Stimulated activated CD4-positive, alpha-beta T cell treated with anti-CD3 and anti-CD28 coated beads, TNF-alpha, amount 100 ng/mL, for 4 hours (primary cell): Measurements from ENCODE around the gene TNFRSF14.
A peak's percentile ranks its signal among the peaks of the same experiment; 100 is the strongest.

ENCODE experiments used
- DNase-seq, 3 experiments: peaks; one replicate each; pipeline ENCODE4 v3.0.0-alpha.2; 2020; ENCODE audit warnings: low read depth in 3 of 3

The TNFRSF14 gene

GRCh38 chr1:2556277-2556677 is at the start of gene TNFRSF14:
TSS of gene TNFRSF14 (plus strand) at chr1:2556371. CDS start at chr1:2556665, 294 bp downstream.
- peak in 2 of 3 experiments; percentile 57 to 58 for DNase-seq

- no peak for DNase-seq
Observed at GRCh38 chr1:2506901-2507565, 49.1 kb upstream of the TNFRSF14 start.

GRCh38 chr1:2507744-2508155 is 48.4 kb upstream of the TNFRSF14 start:
- no peak for DNase-seq

- no peak for DNase-seq
Observed at GRCh38 chr1:2508180-2508579, 48.0 kb upstream of the TNFRSF14 start.

- no peak for DNase-seq
Observed at GRCh38 chr1:2508751-2509150, 47.4 kb upstream of the TNFRSF14 start.

GRCh38 chr1:2509589-2509988 is 46.6 kb upstream of the TNFRSF14 start:
- no peak for DNase-seq

- no peak for DNase-seq
Observed at GRCh38 chr1:2510366-2511155, 45.6 kb upstream of the TNFRSF14 start.

- no peak for DNase-seq
Observed at GRCh38 chr1:2512862-2513421, 43.2 kb upstream of the TNFRSF14 start.

- DNase-seq, result no peak
Observed at GRCh38 chr1:2513939-2514652, 42.1 kb upstream of the TNFRSF14 start.

GRCh38 chr1:2514863-2515762 is 41.1 kb upstream of the TNFRSF14 start:
- no peak for DNase-seq

- no peak for DNase-seq
Observed at GRCh38 chr1:2515763-2516080, 40.4 kb upstream of the TNFRSF14 start.

GRCh38 chr1:2516124-2516523 is 40.0 kb upstream of the TNFRSF14 start:
- DNase-seq, result no peak

- no peak for DNase-seq
Observed at GRCh38 chr1:2516946-2517345, 39.2 kb upstream of the TNFRSF14 start.

- no peak for DNase-seq
Observed at GRCh38 chr1:2517966-2518365, 38.2 kb upstream of the TNFRSF14 start.

GRCh38 chr1:2518528-2518927 is 37.6 kb upstream of the TNFRSF14 start:
- no peak for DNase-seq

GRCh38 chr1:2519029-2519685 is 37.0 kb upstream of the TNFRSF14 start:
- DNase-seq, result no peak

- no peak for DNase-seq
Observed at GRCh38 chr1:2519729-2520128, 36.4 kb upstream of the TNFRSF14 start.

GRCh38 chr1:2520206-2520605 is 36.0 kb upstream of the TNFRSF14 start:
- DNase-seq, result no peak

- DNase-seq, result no peak
Observed at GRCh38 chr1:2520806-2521205, 35.4 kb upstream of the TNFRSF14 start.

GRCh38 chr1:2522230-2522629 is 33.9 kb upstream of the TNFRSF14 start:
- DNase-seq, result no peak
